GM21367 (cell line): ENCODE measurements around the gene TNKS2.
"Not testable (repeated sequence)": the region's sequence is repeated elsewhere in the genome, so short reads cannot be mapped to it uniquely, and the experiment has no call there.

Experiments
- ATAC-seq: cut with Tn5 transposase; IDR thresholded peaks from one replicate; pipeline ENCODE4 v1.9.1; 2021; ENCODE audit not compliant: unreplicated experiment

Gene TNKS2

DNA sequence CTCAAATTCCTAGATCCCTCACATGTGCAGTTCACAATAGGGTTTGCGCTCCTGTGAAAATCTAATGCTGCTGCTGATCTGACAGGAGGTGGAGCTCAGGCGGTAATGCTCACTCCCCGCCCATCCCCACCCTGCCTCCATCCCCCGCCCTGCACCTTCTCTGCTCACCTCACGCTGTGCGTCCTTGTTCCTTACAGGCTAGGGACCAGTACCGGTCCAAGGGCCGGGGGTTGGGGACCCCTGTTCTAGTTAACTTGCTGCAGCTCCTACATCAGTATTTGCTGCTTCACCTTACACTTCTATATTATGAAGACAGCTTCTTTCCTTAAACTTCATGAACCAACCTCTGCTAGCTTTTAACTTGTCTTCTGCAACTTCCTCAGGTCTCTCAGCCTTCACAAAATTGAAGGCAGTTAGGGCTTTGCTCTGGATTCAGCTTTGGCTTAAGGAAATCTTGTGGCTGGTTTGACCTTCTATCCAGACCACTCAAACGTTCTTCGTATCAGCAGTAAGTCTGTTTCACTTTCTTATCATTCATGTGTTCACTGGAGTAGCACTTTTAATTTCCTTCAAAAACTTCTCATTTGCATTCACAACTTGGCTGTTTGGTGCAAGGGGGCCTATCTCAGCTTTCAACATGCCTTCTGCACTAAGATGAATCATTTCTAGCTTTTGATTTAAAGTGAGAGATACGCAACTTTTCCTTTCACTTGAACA lies 1.7 kb upstream of the TNKS2 start:
- ATAC-seq = peak; percentile 27

DNA sequence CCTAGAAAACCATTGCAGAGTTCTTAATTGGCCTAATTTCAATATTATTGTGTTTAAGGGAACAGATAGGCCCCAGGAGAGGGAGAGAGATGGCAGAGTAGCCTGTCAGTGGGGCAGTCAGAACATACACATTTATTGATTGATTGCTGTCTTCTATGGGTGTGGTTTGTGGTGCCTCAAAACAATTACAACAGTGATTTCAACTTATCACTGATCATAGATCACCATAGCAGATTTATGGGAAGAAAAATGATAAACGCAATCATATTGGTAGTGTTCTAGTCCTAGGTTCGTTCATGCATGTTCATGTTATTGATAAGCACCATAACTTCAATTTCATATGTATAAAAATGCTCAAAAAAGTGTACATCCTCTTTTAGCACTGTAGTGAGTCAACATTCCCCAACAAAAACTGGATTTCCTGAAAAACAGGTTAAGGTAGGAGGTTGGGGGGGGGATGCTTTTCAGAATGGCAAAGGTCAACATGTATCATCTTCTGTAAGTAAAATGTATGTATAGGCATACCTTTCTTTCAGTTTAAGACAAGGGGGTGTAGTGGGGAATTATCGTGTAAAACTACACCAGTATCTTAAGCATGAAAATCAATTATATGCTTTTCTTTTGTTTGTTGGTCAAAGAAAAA lies 1.1 kb upstream of the TNKS2 start:
- no peak for ATAC-seq

DNA sequence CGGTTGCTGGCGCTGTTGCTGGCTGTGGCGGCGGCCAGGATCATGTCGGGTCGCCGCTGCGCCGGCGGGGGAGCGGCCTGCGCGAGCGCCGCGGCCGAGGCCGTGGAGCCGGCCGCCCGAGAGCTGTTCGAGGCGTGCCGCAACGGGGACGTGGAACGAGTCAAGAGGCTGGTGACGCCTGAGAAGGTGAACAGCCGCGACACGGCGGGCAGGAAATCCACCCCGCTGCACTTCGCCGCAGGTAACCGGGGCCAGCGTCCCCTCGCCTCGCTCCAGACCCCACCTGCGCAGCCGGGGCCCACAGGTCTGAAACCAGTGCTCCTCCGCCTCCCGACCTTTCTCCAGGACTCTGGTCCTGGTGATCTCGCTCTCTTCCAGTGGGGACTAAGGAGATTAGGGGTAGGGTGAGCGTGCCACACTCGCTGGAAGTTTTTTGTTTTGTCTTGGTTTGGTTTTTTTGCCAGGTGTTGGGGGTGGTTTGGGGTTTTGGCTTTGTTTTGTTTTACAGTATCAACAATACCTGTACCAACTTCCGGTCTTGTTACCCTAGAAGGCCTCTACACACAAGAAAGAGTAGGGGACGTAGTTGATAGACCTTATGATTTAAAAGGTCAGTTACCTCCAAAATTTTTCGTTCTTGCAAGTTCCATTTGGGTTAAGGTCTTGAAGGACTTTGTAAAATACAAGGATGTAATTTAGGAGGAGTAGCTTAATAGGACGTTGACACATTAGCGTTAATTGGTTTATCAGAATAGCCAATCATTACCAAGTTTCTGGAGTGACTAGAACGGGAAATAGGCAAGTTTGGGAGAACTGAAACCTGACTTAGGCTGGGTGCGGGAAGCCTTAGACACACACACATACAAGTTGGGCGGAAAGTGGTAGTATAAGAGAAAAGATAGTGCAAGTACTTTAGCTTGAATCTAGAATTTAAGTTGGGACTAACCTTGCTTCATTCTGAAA lies 704 bp downstream of the TNKS2 start:
- ATAC-seq = peak; percentile 30

DNA sequence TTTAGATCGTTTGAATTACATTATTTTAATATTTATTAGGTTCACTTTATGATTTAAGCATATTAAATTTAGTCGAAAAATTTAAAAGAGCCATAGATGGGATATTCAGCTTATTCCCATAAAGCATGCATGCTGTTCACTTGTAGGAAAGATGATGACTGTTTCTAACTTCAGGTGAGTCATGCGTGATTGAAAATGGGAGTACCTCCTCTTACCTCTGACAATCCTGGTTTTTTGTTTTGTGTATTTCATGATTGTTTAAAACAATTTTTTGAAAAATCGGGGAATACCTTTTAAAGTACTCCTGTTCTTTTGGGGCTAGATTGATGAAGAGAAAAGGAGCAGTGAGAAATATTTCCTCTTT lies 1.4 kb downstream of the TNKS2 start:
- no peak for ATAC-seq

DNA sequence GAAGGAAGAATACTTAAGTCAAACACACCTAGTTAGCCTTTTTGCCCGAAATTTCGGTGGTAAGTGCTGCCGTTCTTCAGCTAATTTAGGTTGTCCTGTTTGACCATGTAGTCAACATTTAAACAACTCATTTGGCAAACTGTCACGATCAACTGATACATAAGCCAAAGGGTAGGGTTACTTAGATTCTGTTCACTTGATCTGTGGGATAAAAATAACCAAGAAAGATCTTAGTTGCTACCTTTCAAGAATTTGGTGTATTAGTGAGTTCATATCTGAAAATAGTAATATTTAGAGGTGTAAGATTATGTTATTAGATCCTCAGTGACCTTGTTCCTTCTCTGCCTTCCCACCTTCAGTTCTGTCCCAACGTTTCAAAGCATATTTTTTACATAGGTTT lies 2.0 kb downstream of the TNKS2 start:
- ATAC-seq = no peak

DNA sequence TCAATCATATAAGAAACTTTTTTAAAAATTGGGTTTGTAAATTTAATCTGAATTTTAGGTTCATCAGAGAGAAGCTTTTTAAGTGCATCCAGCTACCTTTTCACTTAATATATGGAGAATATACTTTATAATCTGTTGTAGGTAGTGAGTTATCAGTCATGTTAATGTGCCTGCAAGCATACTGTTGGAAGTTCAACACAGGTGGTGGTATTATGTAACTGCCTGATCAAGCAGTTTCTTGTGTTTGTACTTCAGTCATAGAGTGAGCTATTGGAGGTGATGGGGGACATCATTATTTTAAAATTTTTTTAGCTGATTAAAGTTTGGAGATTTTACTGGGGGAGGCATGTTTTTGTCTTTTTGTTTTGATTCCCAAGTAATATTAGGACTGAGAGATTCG lies 2.5 kb downstream of the TNKS2 start:
- no peak for ATAC-seq

DNA sequence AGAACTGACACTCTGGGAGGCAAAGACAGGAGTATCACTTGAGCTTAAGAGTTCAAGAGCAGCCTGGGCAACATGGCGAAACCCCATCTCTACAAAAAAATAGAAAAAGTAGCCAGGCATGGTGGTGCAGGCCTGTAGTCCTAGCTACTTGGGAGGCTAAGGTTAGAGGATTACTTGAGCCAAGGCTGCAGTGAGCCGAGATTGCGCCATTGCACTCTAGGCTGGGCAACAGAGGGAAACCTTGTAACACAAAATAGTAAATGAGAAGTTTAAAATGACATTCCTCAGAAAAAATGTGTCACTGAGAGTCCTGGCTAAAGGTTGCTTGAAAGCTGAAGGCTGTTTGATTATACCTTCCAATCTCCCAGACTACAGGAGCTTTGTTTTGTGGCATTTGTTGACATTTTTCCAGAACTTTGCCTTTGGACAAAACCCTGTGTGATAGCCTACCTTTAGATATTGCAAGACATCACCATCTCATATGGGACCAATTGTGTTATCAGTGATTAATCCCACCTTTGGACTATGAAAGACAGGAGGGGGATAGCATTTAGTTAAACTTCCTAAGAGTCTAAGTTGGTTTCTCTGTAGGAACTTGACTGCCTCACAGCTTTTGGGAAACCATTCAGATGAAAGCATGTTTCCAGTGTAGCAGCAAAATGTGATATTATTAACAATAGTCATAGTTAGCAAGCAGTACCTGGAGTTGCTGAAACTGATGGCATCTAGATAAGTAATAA lies 5.3 kb downstream of the TNKS2 start:
- ATAC-seq = no peak

DNA sequence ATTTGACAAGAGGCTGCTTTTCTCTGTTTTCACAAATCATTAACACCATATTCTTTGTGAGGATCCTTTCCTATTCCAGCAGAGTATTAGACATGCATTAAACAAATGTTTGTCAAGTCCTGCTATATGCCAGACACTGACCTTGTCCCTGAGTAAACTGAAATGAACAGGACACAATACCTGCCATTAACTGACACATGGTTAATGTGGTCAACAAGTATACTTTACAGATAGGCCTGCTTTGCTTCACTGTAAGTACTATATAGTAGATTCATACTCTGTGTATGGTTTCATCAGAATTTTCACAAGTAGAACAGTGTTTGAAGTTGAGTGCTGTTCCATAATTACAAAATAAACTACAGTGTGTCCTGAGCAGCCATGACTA lies 5.9 kb downstream of the TNKS2 start:
- ATAC-seq = no peak

DNA sequence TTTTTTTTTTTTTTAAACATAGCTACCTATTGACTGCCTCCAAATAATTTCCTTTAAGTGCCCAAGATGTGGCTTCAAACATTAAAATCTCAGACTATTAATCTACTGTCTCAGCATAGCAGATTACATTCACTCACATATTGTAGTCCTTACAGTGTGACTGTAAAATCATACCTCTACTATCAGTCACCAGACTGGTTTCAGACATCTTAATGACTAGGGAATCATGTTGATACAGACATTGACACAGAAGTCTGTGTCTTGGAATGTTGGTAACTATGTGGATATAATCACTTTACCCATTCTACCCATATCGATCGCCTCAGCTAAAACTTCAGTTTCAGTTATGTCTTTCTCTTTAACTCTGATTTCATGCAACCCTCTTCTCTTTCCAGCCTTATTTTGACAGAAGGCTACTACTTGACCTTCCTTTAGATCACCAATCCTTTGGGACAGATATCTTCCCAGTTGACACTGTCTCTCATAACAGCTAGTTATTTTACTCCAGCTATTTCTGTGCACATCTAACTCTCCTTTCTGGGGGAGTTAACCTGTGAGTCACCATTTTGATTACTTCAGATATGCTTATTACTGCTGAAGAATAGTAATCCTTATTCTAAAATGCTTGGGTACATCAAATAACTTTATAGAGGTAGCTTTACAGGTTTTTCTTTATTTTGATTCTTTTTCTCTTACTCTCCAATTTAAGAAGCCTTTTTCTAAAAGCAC lies 7.0 kb downstream of the TNKS2 start:
- no peak for ATAC-seq

DNA sequence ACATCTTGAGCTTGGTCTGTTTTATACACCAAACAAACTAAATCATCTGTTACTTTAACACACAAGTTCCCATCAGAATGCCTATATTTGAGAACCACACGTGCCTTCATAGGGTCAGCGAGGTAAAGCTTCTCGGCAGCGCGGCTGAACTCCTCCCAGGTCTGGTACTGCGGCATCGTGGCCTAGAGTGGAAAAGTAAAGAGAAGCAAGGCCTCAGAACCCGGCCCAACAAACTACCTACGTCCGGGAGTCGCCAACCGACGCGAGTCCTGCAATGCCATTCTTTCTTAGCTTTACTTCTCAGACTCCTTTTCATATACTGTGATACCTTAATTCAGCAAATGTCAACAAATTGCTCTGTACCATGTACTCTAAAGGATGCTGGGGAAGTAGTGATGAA lies 9.0 kb downstream of the TNKS2 start:
- ATAC-seq = not testable (repeated sequence)

DNA sequence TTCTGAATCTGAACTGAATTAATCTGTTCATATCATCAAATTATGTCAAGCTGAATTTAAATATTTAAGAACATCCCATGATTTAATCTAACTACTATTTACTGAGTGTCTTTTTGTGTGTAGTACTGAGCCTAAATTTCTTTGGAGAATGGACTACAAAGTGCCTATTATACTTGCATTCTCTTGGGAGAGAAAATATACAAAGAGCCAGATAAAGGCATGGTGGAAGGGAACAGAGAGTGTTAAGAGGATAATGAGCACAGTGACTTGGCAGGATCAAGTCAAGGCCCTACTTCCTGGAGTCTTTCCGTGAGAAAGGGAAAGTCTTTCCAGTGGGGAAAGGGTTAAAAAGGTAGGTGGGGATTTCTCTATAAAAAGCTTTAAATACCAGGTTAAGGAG lies 15.0 kb downstream of the TNKS2 start:
- no peak for ATAC-seq

DNA sequence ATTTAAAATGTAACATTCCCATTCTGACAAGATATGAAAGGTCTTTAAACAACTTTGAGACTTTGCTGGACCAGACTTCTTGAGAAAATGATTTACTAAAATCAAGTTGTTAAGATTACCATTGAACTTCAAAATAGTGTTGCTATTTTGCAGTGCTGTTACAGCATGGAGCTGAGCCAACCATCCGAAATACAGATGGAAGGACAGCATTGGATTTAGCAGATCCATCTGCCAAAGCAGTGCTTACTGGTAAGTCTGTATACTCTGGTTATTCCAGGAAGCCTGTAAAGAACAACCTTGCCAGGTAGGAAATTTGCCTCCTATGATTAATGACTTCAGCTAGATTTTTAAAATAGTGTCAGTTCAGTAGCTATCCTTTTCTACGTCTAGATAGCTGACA lies 18.8 kb downstream of the TNKS2 start:
- ATAC-seq = no peak

DNA sequence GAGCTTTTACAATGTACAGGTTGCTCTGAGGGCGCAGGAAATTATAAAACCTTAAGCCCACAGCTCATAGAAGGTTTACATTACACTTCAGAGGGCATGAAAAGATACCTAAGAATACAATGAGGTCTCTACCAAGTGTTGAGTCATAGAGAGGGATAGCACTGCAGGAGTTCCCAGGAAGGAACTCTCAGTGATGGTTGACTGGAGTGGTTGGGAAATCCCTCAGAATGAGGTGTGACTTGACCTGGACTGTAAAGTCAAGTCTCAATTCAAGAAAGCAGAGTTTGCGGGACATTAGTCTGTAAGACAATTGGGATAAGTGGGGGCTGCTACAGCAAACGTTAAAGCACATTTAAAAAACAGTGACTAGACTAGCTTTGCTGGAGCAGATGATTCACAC lies 21.9 kb downstream of the TNKS2 start:
- ATAC-seq = no peak

DNA sequence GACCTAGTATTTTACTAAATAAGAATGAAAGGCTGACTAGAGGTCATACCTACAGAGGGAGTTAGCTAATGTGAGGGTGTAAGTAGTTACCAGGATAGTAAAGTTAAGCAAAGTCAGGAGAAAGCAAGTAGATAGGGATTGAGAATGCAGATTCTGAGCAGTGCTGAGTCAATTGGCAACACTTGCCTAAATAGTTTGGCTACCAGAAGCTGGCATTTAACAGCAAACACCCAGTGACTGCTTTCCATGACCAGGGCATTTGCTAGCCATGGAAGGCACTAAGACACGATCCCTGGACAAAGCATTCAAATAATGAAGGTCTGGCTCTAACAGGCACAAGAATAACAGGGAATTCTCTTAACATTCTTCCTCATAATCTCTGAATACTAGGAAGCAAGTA lies 25.9 kb downstream of the TNKS2 start:
- no peak for ATAC-seq

DNA sequence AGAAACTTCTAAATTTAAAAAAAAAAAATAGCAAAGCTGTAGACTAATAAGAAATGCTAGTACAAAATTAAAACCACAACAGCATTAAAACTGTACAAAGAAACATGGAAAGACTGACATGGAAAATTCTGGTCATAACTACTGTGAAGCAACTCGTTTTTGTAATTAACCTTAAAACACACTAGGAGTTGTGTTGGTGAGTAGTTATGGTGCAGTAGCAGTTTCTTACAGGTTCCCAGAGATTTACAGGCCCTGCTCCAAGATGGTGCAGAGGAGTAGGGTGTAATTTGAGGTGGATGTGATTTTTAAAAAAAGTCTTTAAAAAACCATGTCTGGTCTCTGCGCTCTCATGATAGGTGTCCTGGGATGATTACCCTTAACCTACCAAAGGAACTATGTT lies 31.0 kb downstream of the TNKS2 start:
- ATAC-seq = no peak

DNA sequence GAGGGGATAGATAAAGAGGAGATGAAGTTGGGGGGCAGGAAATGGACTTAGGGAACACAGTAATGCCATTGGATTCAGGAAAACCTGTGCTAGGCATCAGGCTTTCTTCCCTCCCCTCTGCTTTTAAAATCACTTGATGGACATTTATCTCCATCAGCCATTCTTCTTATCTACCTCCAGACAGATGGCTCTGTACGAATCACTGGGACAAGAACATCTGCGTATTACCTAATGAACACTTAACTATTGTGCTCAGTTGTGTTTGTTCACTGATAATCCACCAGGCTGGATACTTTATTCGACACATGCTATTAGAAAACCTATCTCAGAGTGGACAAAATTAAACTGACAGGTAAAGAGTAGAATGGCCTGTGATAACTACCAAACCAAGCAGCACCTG lies 40.0 kb downstream of the TNKS2 start:
- no peak for ATAC-seq

DNA sequence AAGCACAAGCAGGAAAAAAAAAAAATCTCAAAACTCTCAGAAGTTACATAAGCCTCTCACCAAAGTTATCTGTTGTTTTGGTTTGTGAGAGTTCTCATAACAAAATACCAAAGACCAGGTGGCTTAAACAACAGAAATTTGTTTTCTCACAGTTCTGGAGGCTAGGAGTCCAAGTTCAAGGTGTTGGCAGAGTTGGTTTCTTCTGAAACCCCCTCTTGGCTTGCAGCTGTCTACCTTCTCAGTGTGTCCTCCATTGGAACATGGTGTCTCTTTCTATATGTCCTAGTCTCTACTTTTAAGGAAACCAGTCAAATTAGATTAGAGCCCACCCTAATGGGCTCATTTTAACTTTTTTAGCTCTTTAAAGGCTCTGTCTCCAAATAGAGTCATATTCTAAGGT lies 44.9 kb downstream of the TNKS2 start:
- no peak for ATAC-seq

DNA sequence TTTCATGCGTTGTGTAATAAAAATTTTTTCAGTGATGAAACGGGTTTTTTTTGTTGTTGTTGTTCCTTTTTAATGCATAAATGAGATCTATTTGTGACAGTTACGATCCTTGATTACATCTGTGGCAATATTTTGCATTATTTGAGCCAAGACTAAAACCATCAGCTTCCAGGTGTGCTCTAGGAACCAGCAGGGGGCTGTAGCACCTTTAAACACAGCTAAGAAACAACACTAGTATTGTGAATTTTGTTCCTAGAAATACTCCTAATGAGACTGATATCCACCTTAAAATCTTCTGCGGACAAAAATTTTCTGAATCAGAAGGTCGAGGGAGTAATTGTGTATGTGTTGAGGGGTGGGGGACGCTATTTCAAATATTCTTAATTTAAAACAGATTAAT lies 58.4 kb downstream of the TNKS2 start:
- ATAC-seq = no peak

DNA sequence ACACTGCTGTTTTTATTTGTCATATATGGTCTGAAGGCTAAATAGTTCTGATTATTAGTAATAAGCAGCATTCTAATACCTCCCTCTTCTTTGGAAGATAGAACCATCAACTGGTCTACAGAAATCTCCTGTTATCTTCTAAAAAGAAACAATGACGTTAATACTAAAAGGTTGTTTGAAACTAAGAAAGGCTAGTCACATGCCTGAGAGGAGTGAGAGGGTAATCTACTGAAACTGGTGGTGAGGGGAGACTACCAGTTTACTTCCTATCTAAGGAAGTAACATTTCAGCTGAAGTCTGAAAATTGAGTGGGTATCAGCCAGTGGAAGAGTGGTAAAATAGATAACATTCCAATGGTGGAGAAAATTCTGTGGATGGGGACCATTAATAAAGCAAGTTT lies 62.7 kb downstream of the TNKS2 start:
- ATAC-seq = no peak

DNA sequence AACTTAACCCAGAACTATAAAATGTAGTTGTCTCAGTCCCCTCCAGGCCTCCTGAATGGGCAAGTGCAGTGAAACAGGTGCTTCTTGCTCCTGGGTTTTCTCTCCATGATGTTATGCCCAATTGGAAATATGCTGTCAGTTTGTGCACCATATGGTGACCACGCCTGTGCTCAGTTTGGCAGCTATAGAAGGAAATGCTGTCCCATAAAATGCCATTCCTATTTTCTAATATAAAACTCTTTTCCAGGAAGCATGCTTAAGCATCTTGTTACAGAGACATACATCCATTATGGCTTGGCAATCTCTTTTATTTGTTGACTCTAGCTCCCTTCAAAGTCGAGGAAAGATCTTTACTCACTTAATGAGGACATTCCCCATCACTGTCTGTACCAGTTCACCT lies 65.9 kb downstream of the TNKS2 start:
- ATAC-seq = no peak

DNA sequence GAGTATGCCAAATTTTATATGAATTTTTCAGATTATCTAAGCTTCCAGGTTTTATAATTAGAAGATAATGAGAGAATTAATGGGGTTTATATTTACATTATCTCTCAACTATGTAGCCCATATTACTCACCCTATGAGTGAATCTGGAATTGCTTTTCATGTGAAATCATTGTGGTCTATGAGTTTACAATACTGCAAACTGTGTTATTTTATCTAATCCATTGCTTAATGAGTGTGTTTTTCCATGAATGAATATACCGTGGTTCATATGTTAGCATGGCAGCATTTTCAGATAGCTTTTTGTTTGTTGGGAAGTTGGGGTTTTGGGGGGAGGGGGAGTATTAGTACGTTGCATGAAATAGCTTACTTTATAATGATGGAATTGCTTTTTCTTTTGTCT lies 66.5 kb downstream of the TNKS2 start:
- ATAC-seq = no peak
